Astrocyte of the spinal cord (primary cell): ENCODE measurements around the gene ZDHHC7.

Experiments used
- DNase-seq: peaks from one replicate; pipeline ENCODE4 v3.0.0; 2011; ENCODE audit warnings: low read depth, low spot score
- H3K4me3 ChIP-seq: 2 replicates; pipeline ENCODE4 v1.5.1; 2011; ENCODE audit warnings: low read depth, mild to moderate bottlenecking, low read length, moderate library complexity
- in situ Hi-C: cut with HindIII; loops from 2 replicates; pipeline ENCODE4 v1.10.0; 2017; ENCODE audit warnings: low sequenced_read_pairs
- TF ChIP-seq, protein P1 (sequence below): IDR thresholded peaks from 2 replicates; pipeline ENCODE4 v1.5.1; 2012; ENCODE audit warnings: low read depth, mild to moderate bottlenecking, low read length, inconsistent platforms

ZDHHC7 gene, protein sequence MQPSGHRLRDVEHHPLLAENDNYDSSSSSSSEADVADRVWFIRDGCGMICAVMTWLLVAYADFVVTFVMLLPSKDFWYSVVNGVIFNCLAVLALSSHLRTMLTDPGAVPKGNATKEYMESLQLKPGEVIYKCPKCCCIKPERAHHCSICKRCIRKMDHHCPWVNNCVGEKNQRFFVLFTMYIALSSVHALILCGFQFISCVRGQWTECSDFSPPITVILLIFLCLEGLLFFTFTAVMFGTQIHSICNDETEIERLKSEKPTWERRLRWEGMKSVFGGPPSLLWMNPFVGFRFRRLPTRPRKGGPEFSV

DNA sequence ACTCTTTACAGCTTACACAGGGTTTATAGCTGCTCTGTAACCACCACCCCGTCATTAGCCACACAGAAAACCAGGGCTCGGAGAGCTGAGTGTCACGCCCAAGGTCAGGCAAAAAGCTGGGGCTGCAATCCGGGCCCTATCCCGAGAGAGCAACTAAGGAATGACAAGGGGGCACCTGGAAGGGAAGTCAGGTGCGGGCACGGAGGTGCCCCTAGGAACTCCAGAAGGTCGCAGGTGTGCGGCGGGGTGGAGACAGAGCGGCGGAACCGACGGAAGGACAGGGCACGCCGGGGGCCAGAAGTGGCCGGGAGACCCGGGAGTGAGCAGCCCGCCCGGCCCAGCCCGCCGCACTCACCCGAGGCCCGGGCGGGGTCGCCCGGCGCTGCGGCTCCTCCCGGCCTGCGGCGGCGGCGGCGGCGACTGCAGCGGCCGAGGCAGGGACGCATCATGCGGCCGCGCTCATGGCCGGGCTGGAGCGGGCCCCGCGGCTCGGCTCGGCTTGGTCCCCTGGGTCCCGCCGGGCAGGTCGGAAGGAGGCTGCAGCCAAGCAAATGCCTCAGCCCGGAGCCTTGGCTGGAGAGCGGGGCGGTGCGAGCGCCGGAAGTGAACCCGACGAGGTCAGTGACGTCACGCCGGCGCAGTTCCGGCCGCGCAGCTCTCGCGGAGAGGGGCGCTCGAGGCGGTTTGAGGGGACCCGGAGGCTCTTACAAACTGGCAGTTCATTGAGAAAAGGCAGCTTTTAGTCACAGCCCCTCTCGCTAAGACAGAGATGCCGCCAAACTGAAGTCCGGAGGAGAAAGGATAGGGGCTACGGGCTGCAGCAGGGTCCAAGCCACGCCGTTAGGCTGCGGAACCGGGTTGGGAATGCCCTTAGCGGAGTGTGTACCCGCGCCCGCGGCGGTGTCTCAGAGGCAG lies at the start of gene ZDHHC7:
Gene ZDHHC7 (minus strand): TSS at position 605 of the 915 bp plus-strand sequence. CDS start 20,917 bp downstream, outside the sequence.
- in situ Hi-C loops = no loop called here
- peak within 1 kb of the TSS; percentile 73 for H3K4me3 ChIP-seq
- DNase-seq = peak; percentile 87
- TF ChIP-seq, protein P1, sequence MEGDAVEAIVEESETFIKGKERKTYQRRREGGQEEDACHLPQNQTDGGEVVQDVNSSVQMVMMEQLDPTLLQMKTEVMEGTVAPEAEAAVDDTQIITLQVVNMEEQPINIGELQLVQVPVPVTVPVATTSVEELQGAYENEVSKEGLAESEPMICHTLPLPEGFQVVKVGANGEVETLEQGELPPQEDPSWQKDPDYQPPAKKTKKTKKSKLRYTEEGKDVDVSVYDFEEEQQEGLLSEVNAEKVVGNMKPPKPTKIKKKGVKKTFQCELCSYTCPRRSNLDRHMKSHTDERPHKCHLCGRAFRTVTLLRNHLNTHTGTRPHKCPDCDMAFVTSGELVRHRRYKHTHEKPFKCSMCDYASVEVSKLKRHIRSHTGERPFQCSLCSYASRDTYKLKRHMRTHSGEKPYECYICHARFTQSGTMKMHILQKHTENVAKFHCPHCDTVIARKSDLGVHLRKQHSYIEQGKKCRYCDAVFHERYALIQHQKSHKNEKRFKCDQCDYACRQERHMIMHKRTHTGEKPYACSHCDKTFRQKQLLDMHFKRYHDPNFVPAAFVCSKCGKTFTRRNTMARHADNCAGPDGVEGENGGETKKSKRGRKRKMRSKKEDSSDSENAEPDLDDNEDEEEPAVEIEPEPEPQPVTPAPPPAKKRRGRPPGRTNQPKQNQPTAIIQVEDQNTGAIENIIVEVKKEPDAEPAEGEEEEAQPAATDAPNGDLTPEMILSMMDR = no peak

DNA sequence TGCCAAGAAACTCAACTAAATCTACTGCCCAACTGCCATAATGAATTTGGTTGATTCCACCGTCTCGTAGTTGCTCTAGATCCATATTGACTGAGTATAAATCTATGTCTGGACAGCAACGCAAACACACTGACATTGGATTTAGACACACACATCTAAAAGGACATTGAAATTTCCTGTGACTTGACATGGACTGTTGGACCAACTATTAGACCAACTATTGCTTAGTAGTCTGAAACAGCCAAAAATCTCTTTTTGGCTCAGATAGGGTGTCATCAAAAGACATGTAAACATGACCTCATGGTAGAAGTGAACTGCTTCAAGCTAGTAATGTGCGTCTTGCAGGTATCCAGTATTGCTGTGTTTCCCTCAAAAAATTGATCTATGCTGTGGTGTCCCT lies 47.6 kb upstream of the ZDHHC7 start:
- in situ Hi-C loops = no loop called here
- TF ChIP-seq, protein P1 = no peak
- no peak for DNase-seq
- H3K4me3 ChIP-seq = no peak overlapping the region

DNA sequence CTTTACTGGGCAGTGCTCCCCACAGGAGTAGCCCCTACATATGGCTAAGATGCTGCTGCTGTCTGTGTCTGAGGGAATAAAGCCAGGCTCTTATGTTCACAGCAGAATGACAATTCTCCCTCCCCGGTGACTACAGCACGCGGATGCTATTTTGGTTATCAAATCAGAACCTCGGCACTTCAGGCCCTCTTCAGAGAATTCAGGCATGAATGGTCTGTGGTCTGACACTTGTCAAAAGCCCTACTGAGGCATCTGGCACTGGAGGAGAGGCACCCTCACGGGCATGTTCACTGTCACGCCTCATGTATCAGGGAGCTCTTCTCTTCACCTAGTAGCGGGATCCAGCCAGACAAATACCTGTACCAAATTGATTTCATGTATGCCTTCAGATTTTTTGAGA lies 46.6 kb upstream of the ZDHHC7 start:
- H3K4me3 ChIP-seq = no peak overlapping the region
- in situ Hi-C loops = no loop called here
- no peak for DNase-seq
- TF ChIP-seq, protein P1 = no peak

DNA sequence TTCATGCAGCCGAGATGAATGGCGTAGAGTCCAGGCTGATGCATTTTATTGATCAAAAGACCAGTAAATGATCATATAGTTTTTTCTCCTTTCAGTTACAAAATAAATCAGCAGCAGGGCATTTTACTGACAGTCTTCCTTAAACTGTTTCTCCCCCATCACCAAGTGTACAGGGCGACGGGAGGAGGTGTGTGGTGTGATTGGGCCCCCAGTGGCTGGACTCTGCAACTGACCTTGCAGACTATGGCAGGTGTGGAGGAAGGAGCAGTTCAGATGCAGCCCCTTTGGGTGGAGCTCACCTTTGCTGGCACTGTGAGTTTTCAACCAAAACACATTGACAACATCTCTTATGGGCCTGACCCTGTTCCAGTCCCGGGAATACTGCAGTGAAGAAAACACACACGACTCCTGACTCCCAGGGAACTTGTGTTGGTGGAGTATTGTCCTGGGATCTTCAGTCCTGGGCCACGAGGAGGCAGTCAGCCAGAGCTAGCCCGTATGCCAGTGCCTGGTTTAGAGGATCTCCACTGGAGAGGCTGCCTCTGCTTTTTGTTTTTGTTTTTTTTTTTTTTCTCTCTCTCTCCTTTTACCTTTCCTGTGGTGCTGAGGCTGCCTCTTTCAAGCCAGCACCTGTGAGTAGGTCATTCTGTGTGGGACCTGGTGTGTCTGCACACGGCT lies 46.0 kb upstream of the ZDHHC7 start:
- TF ChIP-seq, protein P1 = peak; percentile 44
- in situ Hi-C loops = no loop called here
- no peak for DNase-seq
- no peak overlapping the region for H3K4me3 ChIP-seq

DNA sequence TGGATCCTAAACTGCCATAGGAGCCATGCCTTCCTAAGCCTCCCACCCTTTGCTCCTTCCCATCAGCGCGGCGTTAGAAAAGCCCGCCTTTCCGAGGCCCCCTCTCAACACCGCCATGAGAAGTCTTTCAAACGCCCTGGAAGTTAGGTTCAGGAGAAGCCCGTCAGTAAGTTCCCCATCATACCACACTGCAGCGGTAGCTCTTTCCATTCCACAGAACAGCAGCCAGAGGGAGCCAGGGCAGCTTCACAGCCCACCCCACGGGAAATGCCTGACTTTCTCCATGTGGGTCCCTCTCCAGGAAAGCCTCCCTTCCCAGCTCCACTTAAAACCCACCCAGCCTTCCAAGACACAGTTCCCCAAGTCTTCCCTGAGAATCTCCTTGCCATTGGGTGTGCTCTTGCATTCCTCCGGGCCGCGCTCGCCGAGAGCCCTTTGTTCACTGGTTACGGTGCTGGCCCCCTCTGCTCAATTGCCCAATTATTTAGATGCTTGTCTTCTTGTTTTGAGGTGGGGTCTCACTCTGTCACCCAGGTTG lies 44.9 kb upstream of the ZDHHC7 start:
- no peak for DNase-seq

More for the DNA sequence above, 44.9 kb upstream of the ZDHHC7 start:
- in situ Hi-C loops = no loop called here
- TF ChIP-seq, protein P1 = peak; percentile 59
- H3K4me3 ChIP-seq = no peak overlapping the region
